ENCODE results near the gene TBC1D4.

TBC1D4 gene

DNA sequence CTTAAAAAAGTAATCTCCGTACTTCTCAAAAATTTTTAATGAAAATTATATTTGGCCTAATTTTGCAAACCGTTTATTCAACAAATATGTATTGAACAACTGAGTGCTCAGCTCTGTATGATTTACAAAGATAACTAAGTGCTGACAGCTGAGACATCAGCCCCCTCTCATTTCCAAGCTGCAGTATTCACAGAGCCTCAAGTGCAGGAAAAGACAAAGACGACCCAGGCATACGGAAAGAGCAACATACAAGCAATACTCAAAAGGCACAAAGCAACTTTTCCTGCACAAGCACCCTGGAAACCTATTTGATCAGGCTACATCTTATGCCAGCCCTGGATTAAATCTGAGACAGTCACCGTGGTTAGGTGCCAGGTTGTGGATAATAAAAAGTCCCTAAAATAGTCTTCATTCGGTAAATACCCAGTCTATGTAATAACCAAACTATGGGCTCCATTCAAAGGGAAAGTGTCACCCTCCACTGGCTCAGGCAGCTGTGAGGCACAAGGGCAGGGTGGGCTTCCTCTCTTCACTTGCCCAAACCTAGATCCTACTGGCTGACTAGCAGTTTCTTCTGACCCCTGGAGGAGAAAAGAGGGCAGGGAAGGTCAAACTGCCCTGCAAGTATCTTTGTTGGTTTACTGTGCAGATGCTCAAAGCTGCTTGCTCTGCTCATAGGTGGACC is 65.5 kb downstream of the TBC1D4 start:
- no peak for DNase-seq (ENCODE audit: low read depth)

DNA sequence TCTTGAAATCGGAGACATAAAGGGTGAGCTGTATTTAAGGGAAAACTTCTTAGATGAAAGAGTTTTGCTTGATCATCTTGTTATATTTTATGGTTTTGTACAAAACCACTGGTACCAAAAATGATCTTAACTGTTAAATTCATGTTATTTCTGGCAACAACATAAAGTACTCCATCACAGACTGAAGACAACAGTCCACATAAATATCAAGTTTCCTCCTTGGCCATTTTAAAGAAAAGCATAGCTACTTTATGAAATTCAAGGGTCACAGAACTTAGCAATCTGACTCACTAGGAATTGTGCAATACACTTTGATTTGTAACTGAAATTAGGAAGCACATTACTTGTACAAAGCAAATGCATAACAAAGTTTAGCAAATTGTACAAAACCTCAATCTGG is 66.3 kb downstream of the TBC1D4 start:
- peak; percentile 30 for DNase-seq (ENCODE audit: low read depth)

DNA sequence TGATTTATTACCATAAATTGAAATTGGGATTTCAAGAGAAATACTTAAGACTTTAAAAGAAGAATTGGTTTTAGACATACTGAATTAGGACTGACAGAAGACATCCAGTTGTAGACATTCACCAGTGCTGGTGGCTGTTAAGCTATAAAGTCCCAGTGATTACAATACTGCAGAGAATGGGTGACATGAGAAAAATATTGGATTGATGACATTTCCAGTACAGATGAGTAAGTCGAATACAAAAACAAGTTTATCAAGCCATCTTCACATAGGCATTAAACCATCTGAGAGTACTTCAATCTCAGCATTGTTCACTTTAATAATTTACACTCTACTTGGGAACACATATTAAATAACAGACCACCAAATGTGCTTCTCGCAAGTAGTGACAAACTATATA is 66.8 kb downstream of the TBC1D4 start:
- no peak for DNase-seq (ENCODE audit: low read depth)

DNA sequence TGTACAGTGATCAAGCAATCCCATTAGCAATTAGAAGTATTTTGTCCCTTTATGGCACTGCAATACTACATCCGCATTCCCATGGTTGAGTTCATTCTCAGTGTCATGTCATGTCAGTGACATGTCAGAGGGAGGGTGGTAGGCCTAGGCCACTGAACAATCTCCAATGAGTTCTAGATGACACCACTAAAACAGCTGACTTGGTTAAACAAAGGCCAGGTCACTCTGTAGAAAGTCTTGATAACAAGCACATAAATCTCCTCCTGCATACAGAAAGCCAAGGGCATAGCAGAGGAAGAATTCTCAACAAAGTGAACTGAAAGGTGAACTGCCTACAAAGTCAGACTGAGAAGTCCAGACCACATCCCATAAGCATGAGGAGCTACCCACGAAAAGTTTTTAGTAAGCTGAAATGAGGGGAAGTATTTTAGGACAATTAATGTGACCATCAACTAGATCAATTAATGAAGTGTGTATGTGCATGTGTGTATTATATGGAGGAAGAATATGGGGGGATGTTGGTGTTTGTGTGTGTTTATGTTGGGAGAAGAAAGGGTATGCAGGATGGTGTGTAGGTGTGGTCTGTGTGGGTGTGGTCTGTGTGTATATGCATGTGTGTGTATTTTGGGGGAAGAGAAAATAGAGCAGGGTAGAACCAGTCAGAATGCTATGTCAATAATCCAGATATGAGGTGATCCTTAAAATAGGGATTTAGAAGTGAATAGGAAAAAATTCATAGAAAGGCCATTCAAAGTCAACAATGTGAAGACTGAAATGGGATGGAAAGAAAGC is 67.7 kb downstream of the TBC1D4 start:
- DNase-seq (ENCODE audit: low read depth): no peak

DNA sequence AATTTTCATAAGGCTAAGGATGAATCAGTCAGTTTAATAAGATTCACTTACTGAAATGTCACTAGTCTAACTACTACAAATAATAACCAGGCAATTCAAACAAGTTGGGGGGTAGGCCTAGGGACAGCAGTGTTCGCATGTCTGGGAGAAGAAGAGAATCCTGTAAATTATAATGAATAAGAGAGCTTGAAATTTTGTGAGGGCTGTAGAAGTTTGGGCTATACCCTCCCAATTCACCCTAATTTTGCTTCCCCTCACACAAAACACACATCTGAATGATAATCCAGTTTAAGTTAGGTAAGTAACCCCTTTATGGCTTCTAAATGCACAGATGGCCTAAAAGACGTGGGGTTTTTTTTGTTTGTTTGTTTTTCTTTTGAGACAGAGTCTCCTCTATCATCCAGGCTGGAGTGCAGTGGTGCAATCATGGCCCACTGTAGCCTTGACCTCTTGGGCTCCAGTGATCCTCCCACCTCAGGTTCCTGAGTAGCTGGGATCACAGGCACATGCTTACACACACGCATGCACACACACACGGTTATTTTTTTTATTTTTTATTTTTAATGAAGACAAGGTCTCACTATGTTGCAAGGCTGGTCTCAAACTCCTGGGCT is 69.9 kb downstream of the TBC1D4 start:
- no peak for DNase-seq (ENCODE audit: low read depth)

DNA sequence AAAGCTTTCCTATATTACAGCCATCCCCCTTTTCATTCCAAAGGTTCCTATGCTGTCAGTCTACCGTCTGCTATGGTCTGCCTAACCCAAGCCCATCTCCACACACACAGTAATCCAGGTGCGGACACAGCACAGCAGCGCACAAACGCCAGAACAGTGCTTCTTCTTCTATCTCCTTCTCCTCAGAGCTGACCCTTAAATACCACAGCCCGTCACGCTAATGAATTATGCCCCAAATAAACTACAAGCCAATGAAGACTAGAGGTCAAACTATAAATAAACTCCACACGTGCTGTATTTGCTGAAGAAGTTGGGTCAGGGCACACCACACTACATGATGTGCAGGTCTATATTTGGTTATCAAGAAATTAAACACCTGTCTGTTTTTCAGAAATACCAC is 71.8 kb downstream of the TBC1D4 start:
- DNase-seq (ENCODE audit: low read depth): no peak

DNA sequence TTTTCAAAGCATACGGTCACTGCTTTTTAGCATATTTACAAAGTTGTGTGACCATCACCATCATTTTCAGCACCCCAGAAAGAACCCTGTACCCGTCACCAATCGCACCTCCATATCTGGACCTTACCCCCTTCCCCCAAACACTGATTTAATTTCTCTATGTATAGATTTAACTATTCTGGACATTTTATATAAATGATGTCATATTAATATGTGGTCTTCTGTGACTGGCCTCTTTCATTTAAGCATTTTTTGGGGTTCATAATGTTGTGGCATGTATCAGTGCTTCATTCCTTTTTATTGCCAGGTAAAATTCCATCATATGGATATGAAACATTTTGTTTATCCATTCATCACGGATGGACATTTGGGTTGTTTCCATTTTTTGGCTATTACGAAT is 74.0 kb downstream of the TBC1D4 start:
- no peak for DNase-seq (ENCODE audit: low read depth)

DNA sequence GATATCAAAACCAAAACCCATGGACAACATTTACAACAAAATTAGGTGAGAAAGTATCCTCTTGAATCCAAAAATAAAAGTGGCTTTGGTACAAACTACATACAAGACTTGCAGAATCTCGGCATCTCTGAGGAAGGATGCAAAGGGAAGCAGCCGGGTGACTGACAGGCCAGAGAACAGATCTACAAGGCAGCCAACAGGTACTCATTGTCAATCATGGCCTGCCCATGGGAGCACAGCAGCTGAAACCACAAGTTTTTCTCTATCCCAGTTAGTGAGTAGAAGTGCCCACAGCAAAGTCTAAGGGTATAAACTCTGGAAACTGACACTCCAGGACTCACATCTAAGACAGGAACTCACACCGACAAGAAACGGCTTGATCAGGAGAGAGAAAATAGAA is 74.5 kb downstream of the TBC1D4 start:
- DNase-seq (ENCODE audit: low read depth): no peak

DNA sequence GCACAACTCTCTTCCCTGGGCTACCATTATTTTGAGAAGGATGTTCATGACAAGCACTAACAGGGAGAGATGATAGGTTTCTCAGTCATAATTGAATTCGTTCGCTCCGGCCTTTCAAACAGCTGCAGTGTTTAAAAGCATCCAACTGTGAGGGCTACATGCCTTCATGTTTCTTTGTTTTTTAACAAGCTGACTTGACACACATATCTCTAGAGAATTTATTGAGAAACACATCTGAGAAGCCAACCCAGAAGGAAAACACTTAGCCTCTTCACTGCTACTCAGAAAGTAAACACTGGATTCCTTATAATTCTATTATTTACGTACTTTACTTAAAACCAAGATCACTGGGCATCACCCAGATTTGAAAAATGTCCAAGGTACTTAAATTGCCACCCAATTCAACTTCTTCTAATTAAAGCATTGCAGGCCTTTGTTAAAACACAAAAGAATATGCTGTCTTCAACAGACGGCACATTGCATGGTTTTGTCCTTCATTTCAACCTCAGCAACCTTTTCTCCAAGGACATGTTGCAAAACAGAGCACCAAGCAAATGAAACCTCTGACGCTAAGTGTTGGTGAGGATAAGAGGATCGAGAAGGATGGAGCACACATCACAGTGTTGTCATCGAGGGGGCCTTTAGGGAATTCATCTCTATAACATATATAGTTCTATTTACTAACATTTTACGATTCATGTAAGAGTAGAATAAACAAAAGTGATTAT is 75.8 kb downstream of the TBC1D4 start:
- no peak for DNase-seq (ENCODE audit: low read depth)

DNA sequence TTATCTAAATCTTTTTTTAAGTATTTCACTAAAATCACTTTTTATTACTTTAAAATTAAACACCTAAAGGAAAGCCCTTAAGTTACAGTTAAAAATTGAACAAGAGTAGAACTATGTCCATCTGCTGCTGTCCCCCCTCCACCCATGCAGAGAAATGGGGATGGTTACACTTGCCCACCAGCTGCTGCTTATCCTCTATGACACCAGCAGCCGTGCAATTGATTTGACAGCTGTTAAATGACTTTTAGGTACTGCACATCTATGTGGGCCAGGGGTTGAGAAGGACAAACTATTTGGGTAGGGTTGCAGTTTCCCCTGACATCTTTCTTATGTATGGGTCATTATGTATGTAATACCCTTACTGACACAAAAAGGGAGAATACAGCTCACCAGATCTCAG is 77.2 kb downstream of the TBC1D4 start:
- DNase-seq (ENCODE audit: low read depth): no peak

DNA sequence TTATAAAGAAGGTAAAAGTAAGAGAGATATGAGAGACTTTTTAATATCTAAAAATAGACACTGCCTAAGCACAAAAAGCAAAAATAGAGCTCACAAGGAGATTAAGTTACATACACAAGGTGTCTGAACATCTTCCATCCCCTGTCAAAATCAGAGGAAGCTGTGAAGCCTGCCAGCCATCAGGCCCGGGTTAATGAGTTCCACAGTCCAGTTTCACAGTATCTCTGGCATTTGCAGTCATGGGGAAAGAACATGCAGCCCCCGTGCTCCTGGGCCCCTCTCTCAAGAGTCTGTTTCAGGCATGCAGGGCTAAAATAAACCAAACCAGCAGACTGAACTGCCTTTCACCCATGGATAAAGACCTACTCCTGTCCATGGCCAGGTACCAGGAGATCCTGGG is 79.2 kb downstream of the TBC1D4 start:
- no peak for DNase-seq (ENCODE audit: low read depth)

DNA sequence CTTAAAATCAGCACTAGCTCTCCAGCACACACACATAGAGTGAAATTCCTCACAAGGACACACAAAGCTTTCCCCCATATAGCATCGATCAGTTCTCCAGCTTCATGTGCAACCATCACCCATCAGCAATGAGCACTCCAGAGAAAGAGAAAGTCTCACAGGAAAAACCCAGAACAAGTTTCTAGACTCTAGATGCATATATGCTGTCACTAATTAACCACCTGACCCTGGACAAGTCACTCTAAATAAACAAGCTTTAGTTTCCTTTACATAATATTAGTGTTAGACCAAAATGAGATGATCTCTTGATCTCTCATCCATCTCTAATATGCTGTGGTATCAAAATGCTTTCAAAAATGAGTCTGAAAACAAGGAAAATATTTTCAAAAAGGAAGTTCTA is 81.2 kb downstream of the TBC1D4 start:
- no peak for DNase-seq (ENCODE audit: low read depth)

DNA sequence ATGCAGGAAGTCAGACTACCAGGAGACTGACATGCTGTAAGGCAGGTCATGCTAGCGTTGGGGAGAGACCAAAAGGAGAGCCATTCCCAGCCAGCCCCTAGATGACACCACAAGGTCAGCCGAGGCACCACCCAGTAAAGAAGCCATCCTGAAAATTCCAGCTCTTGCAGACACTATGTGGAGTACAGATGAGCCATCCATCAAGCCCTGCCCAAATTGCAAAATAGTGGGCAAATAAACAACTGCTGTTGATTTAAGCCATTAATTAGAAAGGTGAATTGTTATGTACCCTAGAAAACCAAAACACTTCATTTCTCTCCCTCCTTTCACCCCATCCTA is 82.1 kb downstream of the TBC1D4 start:
- DNase-seq (ENCODE audit: low read depth): no peak

DNA sequence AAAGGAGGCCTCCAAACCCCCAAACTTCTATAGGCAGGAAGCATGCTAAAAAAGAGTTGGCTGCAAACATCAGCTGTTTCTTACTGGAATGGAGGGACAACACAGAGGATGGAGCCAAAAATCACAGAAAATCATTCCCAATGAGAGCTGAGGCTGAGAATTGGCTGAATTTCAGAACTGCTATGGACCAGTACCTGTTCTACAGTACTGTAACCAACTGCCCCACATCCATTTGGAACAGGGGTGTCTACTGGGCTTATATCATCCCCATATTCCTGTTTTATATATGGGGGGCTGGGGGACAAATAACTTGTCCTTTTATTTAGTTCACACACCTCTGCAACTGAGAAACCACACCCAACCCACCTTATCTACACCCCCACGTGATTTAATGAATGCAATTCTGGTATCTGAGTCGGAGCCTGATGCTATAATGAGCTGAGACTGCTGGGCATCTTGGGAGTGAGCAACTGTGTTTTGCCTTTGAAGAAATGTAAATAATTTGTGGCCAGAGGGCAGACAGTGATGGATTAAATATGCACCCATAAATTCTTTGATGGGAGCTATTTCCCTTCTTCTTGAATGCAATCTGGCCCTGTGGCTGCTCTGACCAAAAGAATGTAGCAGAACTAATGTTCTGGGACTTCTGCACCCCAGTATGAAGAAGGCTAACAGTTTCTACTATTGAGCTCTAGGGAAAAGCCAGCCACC is 82.6 kb downstream of the TBC1D4 start:
- DNase-seq (ENCODE audit: low read depth): no peak

DNA sequence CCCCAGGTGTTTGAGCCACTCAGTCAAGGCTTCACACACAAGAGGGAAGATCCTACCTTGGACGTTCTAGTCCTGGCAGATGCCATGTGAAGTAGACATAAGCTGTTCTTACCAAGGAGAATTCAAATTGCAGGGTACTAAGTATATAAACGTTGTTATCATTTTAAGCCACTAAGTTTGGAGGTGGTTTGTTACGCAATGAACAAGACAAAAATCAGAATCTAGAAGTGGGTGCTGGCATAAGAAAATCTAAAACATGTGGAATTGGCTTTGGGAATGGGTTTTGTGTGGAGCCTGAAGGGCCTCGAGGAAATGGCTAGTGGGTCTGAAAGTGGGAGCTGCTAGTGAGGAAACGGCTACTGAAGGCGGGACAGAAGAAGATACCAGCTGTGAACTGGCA is 83.9 kb downstream of the TBC1D4 start:
- DNase-seq (ENCODE audit: low read depth): no peak

DNA sequence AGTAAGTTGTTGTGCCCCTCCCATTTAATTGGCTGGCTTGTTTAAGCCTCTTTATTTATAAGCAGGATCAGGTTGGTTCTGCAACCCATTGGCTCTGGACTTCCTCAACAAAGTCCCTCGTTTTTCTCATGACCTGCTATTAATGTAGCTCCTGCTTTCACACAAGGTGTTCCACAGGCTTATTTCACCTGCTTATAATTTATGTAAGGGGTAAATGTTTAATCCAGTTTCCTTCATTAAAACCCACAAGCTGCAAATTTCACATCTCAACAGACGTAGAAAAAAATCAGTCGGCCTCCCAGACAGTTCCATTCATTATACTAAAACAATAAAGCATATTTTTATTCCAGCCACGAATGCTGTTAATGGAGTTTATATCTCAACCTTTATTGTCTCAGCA is 86.1 kb downstream of the TBC1D4 start:
- DNase-seq (ENCODE audit: low read depth): no peak

DNA sequence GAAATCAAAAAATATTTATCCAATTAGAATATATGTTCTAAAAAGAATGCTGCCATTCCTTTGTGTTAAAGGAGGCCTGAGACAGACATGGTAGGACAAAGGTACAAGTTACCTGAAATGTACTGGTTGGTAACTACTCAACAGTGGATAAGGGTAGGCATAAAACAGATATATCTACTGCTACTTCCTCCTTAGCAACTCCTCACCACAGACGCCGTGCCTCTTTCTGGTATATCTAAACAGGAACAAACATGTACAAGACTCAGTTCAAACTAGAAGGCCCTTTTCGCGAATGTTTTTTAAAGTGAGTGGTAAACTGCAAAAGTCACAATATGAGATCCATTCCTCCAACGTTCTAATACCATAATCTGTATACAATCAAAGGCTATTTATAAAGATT is 86.9 kb downstream of the TBC1D4 start:
- no peak for DNase-seq (ENCODE audit: low read depth)

DNA sequence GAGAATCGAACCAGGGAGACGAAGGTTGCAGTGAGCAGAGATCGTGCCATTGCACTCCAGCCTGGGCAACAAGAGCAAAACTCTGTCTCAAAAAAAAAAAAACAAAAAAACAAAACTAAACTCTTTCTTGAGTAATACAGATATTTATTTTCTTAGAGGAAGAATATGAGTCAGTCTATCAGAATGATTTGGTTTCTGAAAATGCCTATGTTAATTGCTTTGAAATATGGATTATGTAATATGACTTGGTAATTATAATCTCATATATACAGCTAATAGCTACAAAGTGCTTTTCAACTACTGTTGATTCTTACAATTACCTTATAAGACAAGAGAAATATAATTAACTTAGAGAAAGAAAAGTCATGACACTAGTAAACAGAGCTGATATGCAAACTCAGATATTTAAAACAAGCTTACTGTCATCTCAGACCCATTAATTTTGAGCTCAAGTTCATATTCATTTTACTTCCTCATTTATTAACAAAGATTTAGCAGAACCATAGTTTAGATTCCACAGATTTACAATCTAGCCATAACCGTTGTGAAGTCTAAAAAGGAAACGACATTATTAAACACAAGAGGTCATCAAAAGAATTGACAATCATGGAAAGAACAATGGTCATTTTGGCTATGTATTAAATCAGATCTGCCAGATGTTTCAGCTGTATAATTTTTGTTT is 88.0 kb downstream of the TBC1D4 start:
- no peak for DNase-seq (ENCODE audit: low read depth)

DNA sequence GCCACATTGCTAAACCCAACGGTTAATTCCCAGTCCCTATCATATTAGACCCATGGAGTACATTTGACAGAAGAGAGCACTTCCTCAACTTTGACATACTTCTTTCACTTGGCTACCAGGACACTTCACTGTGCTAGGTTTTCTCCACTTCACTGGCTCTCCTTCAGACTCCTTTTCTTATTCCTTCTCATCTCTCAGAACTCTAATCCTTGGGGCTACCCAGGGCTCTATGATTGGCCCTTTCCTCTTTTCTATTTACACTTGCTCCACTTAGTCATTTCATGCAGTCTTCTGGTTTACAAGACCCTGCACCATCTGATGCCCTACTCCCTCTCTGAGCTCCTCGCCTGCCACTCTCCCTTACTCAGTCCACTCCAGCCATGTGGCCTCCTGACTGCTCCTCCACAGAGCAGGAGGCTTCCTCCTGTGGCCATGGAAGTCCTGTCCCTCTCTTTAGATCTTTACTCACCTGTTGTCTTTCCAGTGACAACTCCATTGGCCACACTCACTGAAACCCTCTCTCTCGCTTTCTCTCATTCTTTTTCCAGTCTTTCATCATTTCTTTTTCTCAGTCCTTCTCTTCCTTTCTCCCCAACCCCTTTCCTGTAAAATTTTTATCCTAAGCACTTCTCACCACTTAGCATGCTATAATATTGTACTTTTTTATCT is 90.4 kb downstream of the TBC1D4 start:
- no peak for DNase-seq (ENCODE audit: low read depth)

DNA sequence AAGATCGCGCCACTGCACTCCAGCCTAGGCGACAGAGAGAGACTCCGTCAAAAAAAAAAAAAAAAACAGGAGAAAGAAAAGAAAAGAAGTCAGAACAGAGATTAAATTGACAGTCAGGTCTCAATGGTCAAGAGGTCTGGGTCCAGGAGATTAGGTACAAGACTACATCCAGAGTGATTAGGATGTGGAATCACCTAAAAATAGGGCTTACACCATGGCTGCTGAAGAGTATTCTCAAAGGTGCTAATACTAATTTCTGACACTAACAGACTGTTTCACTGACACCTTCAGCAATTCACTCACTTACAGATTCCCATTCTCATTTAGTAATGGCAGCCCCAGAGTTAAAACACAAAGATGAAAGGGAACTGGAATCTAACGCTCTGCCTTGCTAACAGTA is 91.7 kb downstream of the TBC1D4 start:
- no peak for DNase-seq (ENCODE audit: low read depth)

DNA sequence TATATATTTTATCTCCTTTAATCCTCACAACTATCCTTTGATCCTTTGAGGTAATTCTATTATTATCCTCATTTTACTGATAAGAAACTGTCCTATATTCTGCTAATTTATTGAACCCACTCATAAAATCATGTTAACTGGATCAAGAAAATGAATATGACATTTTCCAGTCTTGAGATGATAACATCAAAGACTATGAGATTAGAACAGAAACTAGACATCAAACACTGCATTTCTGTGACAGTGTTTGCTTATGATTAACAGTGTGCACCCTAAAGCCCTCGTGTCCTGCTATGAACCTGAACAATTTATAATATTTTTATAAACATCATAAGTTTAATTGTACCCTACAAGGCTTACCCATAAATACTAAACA is 96.3 kb downstream of the TBC1D4 start:
- no peak for DNase-seq (ENCODE audit: low read depth)

Measured in HS-5 (cell line).